Osteocyte (in vitro differentiated cells): Measurements from ENCODE around the gene FRAS1. TPM values are rescaled to one million over a fixed set of nuclear protein-coding genes. Genes with fewer than 3 reads are reported as not detected.
"Not testable (repeated sequence)": the region's sequence is repeated elsewhere in the genome, so short reads cannot be mapped to it uniquely, and the experiment has no call there.

ENCODE experiments used
- DNase-seq: peaks from one replicate; pipeline ENCODE4 v3.0.0; 2021; ENCODE audit warnings: mixed read lengths; ENCODE audit not compliant: unreplicated experiment; ENCODE audit errors: extremely low spot score
- H3K27ac Mint-ChIP-seq: one replicate; pipeline ENCODE4 v1.8.0; 2021; ENCODE audit warnings: mild to moderate bottlenecking, mixed read lengths; ENCODE audit not compliant: unreplicated experiment
- H3K27me3 Mint-ChIP-seq: one replicate; pipeline ENCODE4 v1.8.0; 2021; ENCODE audit warnings: mixed read lengths; ENCODE audit not compliant: unreplicated experiment
- H3K36me3 Mint-ChIP-seq: one replicate; pipeline ENCODE4 v1.8.0; 2021; ENCODE audit warnings: mixed read lengths; ENCODE audit not compliant: unreplicated experiment
- H3K4me1 Mint-ChIP-seq: one replicate; pipeline ENCODE4 v1.8.0; 2021; ENCODE audit warnings: mixed read lengths; ENCODE audit not compliant: unreplicated experiment
- H3K4me3 Mint-ChIP-seq: one replicate; pipeline ENCODE4 v1.8.0; 2021; ENCODE audit warnings: mild to moderate bottlenecking, moderate library complexity, mixed read lengths; ENCODE audit not compliant: unreplicated experiment
- H3K9me3 Mint-ChIP-seq: one replicate; pipeline ENCODE4 v1.8.0; 2021; ENCODE audit warnings: mixed read lengths; ENCODE audit not compliant: unreplicated experiment
- CTCF ChIP-seq: fragments of 200-600 bp; sonication (generic); IDR thresholded peaks from 2 replicates; pipeline ENCODE4 v1.5.0; 2021; ENCODE audit warnings: antibody characterized with exemption, mild to moderate bottlenecking, moderate library complexity
- total RNA-seq: library from RNA; stranded (reverse); gene quantifications from 2 replicates; pipeline ENCODE4 v1.2.1, GENCODE V29; 2021

The FRAS1 gene
- total RNA-seq, 1 donor from 2014 or later, result 0.89 TPM

GRCh38 chr4:78171482-78171881 lies 114.4 kb downstream of the FRAS1 start:
- H3K4me1 Mint-ChIP-seq, result no peaks in the 10 kb centered on the region
- no peak overlapping the region for H3K4me3 Mint-ChIP-seq
- no peaks in the 10 kb centered on the region for H3K9me3 Mint-ChIP-seq
- H3K27ac Mint-ChIP-seq, result no peak overlapping the region
- no peak for TF ChIP-seq CTCF
- DNase-seq, result no peak
- H3K36me3 Mint-ChIP-seq, result no peaks in the 10 kb centered on the region
- peaks cover 12% of the 10 kb centered on the region for H3K27me3 Mint-ChIP-seq

DNA sequence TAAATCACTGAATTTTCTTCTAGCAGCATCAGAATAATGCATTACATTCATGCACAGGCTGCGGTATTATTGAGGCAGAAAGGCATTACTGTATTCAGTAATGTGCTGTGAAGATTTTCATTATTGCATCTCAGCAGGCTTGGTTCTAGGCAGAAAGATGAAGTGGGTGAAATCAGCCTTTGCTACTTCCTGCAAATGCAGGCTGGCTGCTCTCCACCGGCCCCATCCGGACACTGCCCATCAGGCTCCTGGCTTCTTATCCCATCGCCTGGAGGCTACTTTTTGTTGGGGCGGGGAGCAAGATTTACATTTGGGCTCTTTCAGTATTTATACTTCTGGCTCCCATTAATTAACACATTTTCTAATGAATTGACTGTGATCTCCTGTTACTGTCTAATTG lies 117.8 kb downstream of the FRAS1 start:
- Mint-ChIP-seq H3K27me3 (peaks cover 10% of the 10 kb centered on the region), H3K4me1 (no peaks in the 10 kb centered on the region), H3K27ac (no peak overlapping the region), H3K9me3 (no peaks in the 10 kb centered on the region), H3K4me3 (no peak overlapping the region), H3K36me3 (no peaks in the 10 kb centered on the region)
- no peak for DNase-seq
- no peak for TF ChIP-seq CTCF

- no peak overlapping the region for H3K4me3 Mint-ChIP-seq
- peaks cover 3% of the 10 kb centered on the region for H3K9me3 Mint-ChIP-seq
- H3K27ac Mint-ChIP-seq, result no peak overlapping the region
- H3K4me1 Mint-ChIP-seq, result no peaks in the 10 kb centered on the region
- H3K36me3 Mint-ChIP-seq, result no peaks in the 10 kb centered on the region
- DNase-seq, result no peak
- no peaks in the 10 kb centered on the region for H3K27me3 Mint-ChIP-seq
- no peak for TF ChIP-seq CTCF
Measured at GRCh38 chr4:78179196-78179595, 122.1 kb downstream of the FRAS1 start.

DNA sequence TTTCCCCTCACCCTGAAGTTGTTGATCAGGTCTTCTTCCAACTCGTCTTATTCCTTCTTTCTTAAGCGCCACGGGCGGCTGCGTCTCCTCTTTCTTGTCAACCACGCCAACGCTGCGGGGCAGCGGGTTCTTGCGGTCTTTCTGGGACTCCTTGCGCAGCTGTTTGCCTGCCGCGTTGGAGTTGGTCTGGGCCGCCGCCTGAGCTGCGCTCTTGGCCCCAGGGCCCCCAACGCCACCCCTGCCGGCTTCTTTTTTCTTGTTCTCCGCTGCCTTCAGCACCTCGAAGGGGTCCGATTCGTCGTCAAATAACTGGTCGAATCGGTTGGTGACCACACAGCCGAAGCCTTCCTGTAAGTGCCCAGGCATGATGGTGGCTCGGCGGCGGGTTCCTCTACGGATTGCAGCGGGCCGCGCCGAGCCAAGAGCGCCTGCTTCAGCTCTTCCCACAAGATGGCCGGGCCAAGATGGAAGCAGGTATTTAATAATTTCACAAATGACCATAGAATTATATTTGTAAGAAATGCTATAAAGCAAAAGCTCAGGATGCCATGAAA lies 124.6 kb downstream of the FRAS1 start:
- not testable (repeated sequence) for H3K27me3 Mint-ChIP-seq, H3K4me1 Mint-ChIP-seq, H3K9me3 Mint-ChIP-seq, H3K36me3 Mint-ChIP-seq, DNase-seq, H3K27ac Mint-ChIP-seq, H3K4me3 Mint-ChIP-seq

- no peak for DNase-seq
- Mint-ChIP-seq H3K9me3 (peaks cover 3% of the 10 kb centered on the region), H3K27me3 (no peaks in the 10 kb centered on the region), H3K27ac (no peak overlapping the region), H3K36me3 (no peaks in the 10 kb centered on the region), H3K4me1 (peaks cover 2% of the 10 kb centered on the region), H3K4me3 (no peak overlapping the region)
- TF ChIP-seq CTCF, result no peak
Measured at GRCh38 chr4:78184584-78184983, 127.5 kb downstream of the FRAS1 start.

GRCh38 chr4:78185117-78185516 lies 128.0 kb downstream of the FRAS1 start:
- peaks cover 2% of the 10 kb centered on the region for H3K4me1 Mint-ChIP-seq
- H3K9me3 Mint-ChIP-seq, result peaks cover 3% of the 10 kb centered on the region
- DNase-seq, result no peak
- no peaks in the 10 kb centered on the region for H3K36me3 Mint-ChIP-seq
- H3K27ac Mint-ChIP-seq, result no peak overlapping the region
- no peaks in the 10 kb centered on the region for H3K27me3 Mint-ChIP-seq
- no peak overlapping the region for H3K4me3 Mint-ChIP-seq
- TF ChIP-seq CTCF, result no peak
